Central memory CD4-positive, alpha-beta T cell (primary cell): Measurements from ENCODE around the gene RIBC2.
"Not testable (repeated sequence)": the region's sequence is repeated elsewhere in the genome, so short reads cannot be mapped to it uniquely, and the experiment has no call there.

Experiments used
- DNase-seq: peaks from one replicate; pipeline ENCODE4 v3.0.0; 2022

RIBC2 gene

DNA sequence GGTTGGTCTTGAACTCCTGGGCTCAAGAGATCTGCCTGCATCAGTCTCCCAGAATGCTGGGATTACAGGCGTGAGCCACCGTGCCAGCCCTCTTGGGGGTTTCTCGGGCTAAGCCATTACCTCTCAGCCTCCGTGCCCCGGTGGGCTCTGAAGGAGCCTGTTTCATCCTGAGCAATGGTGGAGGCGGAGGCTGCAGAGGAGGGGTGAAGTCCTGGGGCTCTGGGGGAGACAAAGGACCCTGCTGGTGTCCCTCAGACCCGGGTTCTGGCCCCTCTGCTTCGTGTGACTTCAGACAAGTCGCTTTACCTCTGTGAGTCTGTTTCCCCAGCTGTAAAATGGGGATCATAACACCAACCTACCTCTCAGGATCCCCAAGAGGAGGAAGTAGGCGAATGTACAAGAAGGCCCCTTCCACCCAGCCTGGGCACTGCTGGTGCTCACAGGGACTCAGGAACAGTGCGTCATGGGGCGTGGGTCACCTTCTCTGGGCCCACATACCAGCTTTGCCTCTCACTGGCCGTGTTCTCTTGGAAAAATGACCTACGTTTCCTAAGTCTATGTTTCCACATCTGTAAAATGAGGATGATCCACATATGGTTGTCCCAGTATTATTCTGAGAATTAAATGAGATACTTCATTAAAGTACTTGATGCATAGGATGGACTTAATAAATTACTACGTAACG is 36.8 kb downstream of the RIBC2 start:
- DNase-seq, result no peak

DNA sequence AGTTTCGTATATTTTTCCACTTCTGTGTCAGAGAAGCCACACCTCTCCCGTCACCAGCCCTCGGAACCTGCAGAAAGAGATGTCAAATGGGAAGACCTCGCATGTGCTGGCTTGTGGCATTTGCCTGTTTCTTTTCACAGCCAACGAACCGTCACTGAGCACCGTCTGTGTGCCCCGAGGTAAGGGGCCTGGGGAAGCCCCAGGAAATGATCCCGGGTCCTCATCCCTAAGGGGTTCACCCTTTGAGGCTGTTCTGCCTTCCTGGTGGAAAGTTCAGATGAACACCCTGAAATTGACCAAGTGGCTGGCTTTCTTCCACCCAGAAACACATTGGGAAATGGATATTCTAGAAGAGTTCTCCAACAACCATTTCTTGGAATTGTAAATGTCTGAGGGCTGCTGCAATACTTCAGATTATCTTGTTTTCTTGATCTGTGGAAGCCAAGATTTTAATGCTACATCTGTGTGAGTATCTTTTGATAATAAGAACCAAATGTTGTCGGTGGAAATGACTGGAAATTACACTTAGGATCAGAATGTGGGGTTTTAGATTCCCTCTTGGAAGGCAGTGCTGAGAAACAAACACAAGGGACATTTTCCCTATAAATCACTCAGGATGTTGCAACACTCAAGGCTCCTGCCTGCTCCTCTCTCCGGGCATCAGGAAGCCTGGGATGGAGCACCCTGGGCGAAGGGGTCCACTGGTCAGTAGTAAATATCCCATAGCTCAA is 37.6 kb downstream of the RIBC2 start:
- DNase-seq, result no peak

DNA sequence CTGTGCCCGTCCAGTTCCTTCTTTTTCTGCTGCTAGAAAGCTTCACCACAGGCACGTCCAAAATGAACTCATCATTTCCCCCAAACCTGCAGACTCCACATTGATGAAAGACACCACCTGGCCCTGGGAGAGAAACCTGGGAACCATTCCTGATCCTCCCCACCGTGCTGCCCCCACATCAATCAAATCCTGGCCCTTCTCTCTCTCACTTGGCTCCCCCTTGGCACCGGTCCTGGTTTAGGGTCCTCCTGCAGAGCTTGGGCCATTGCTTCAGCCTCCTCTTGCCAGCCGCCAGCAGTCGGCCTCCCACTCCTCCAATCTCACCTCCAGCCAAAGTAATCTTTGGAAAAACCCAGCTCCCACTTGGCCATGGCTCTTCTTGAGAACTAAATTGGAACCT is 38.5 kb downstream of the RIBC2 start:
- DNase-seq, result no peak

DNA sequence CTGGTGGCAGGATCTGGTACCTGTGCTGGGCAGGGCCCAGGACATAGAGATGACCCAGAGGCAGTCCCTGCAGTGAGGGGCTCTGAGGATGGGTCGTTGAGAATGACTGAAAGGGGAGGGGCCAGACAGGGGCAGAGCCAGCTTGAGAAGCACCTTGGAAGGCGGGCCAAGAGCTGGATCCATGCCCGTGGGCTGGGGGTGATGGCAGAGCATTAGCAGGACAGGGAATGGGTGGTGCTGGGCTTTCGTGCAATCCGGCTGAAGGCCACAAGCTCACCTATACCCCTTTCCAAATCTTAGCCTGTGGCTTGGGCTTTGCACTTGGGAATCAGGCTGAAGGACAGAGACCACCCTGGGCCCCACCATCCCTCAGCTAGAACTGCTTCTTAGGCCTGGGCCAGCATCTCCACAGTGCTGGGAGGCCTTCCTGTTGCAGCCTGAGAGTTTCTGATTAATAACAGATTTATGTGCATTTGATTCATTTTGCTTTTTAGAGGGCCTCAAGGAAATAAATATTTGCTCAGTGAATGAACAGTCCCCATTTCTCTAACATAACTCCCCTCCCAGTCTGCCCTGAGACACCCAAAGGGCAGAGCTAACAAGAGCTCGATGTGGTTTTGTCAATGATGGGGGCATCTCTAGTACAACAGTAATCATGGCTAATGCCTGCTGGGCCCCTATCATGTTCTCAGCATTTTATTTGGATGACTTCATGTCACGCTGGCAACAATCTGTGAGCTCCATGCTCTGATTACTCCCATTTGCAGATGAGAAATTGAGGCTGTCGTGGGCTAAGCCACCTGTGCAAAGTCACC is 39.3 kb downstream of the RIBC2 start:
- DNase-seq, result no peak

DNA sequence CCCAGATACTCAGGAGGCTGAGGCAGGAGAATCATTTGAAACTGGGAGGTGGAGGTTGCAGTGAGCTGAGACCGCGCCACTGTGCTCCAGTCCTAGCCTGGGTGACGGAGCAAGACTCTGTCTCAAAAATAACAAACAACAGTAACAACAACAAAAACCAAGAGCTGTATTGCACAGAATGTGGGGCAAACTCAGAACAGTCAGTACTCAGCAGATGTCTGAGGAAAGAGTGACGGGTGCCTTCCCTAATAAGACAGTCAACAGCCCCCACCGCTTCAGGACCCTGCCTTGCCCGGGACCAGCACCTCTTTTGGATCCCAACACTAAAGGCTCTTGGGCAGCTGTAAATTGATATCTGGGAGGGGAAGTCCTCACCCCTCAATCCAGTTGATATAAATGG is 40.3 kb downstream of the RIBC2 start:
- no peak for DNase-seq

DNA sequence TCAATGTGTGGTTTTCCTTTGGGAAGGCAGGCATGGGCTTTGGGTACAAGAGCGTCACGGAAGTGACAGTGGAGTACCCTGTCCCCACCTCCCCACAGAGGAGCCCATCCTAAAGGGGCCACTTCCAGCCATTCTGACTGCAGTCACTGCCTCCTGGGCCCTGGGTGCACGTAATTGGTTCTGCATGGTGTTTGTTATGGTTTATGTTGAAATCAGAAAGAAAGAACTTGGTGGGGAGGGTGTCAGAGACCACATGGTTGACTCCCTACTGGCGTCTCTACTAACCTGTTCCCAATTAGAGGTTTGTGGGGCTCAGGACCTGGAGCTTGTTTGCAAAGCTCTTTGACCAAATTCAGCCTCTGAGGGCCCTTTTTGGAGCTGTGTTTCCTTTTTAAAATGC is 40.8 kb downstream of the RIBC2 start:
- no peak for DNase-seq

DNA sequence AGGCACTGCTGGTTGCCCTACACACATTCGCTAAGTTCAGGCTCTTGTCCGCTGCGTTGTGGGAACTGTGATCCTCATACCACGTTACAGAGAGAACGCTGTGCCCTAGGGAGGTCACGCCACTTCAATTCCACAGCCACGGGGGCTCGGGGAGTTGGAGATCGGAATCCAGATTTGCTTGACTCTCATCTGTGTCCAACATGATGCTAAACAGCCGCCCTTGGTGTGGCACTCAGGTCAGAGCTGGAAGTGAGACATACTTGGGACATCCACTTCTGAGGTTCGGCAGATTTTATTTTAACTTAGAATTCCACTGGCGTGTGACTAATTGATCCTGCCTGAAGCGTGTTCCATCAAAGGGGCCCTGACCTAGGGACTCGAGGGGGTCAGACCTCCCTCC is 41.7 kb downstream of the RIBC2 start:
- DNase-seq, result no peak

DNA sequence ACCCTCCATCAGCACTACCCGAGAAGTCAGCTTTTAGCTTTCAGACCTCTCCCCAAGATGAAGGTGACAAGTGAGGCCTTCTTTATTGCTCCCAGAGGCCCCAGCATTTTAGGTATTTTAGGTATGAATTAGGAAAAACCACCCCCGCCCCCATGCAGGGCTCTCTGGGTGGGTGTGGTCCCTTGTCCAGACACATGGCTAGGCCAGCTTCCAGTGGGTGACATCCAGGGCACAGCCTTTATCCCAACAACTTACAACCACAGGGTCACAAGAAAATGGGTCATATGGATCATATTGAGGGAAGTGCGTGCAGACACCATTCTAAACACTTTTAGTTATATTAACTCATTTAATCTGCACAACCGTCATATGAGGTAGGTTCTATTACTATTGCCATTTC is 42.1 kb downstream of the RIBC2 start:
- DNase-seq, result no peak

DNA sequence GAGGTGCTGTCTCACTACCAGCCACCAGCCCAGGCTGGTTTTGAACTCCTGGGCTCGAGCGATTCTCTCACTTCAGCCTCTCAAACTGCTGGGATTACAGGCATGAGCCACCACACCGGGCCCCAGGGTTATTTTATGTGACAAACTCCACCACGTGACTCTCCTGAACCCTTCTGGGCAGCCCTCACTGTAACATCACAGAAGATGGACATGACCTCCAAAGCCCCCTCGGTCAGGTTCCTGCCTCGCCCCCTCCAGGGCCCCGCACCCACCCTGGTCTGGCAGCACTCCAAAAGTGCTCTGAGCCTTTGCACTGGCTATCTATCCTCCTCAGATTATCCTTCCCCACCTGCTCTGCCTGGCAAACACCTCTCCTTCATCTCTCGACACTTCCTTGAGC is 43.3 kb downstream of the RIBC2 start:
- DNase-seq, result no peak

DNA sequence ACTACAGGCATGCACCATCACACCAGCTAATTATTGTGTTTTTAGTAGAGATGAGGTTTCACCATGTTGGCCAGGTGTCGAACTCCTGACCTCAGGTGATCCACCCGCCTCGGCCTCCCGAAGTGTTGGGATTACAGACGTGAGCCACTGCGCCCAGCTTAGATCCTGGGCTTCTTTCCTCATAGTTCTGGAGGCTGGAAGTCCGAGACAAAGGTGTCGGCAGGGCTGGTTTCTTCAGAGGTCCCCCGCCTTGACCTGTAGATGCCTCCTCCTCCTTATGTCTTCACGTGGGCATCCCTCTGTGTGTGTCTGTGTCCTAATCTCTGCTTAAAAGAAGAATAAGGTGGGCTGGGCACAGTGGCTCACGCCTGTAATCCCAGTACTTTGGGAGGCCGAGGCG is 45.0 kb downstream of the RIBC2 start:
- DNase-seq, result no peak

DNA sequence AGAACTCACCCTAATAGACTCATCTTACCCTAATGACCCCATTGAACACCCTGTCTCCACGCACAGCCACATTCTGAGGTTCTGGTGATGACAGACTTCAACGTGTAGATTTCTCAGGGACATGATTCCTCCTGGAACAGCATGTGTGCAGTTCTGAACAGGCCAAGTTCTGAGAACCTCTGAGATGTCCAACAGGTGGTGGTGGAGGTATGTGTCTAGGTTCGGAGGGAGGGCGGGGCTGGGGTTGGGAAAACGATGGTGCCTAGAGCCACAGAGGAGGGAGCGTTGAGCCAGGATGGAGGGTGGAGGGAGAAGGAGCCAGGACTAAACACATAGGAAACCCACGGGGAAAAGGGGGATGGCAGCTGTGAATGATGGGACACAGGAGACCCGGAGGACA is 45.7 kb downstream of the RIBC2 start:
- DNase-seq, result no peak

DNA sequence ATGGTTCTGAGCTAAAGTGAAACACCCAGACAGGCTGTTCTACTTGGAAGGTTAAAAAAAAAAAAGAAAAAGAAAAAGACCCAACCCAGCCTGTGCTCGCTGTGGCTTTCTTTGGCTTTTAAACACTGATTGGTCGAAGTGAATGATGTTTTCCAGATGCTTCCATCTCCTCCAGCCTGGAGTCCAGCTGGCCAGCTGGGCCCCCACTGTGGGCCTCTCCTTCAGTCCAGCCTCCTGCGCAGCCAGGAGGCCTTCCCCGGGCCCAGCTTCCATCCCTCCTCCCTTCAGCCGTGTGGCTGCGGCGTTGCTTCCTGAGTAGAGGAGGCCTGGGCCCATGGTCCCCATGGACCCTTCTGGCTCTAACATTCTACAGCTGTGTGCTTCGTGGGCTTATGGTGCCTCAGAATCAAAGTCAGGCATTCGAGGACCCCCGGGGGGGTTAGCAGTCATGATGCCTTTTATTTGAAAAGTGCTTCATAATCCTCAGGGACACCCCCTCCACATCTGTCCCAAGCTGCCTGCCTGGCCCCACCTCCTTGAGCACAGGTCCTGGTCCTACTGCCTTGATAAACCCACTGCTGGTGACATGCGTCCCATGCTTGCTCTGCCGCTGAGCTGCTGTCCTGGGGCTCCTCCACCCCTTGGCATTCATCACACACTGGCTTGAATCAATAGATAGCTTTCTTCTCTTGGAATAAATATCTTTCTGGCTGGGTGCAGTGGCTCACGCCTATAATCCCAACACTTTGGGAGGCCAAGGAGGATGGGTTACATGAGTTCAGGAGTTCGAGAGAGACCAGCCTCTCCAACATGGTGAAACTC is 47.0 kb downstream of the RIBC2 start:
- DNase-seq, result no peak

DNA sequence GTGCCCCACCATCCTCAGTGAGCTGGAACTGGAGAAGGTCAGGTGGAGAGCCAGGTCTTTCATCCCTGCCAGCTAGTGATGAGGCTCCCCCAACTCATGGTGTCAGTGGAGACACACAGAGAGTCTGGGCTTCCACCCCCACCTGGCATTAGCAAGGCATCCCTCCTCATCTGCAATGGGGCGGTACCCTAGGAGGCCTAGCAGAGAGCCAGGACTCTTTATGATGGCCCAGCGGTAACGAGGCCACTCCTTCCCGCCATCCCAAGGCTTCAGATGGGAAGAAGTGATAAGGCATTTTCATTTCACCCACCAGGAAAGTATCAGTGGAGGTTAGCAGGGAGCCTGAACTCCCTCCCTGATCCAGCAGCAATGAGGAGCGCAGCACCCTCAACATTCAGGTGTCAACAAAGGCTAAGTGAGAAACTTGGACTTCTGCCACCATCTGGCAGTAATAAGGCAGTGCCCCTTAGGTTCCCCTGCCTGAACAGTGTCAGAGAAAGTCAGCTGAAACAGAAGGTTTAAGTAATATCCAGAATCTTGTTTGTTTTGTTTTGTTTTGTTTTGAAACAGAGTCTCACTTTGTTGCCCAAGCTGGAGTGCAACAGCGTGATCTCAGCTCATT is 48.7 kb downstream of the RIBC2 start:
- DNase-seq, result no peak

DNA sequence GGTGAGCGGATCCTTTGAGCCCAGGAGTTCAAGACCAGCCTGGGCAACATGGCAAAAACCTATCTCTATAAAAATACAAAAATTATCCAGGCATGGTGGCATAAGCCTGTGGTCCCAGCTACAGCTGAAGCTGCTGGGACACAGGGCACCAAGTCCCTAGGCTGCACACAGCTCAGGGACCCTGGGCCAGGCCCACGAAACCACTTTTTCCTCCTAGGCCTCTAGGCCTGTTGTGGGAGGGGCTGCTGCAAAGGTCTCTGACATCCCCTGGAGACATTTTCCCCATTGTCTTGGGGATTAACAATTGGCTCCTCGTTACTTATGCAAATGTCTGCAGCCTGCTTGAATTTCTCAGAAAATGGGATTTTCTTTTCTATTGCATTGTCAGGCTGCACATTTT is 50.2 kb downstream of the RIBC2 start:
- not testable (repeated sequence) for DNase-seq

DNA sequence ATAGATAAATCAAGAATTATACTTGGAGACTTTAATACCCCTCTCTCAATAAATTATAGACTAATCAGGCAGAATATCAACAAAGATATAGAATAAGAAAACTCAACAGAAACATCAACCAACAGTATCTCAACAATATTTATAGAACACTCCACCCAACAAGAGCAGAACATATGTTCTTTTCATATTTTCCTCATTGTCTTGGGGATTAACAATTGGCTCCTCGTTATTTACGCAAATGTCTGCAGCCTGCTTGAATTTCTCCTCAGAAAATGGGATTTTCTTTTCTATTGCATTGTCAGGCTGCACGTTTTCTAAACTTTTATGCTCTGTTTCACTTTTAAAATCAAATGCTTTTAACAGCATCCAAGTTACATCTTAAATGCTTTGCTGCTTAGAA is 52.1 kb downstream of the RIBC2 start:
- DNase-seq, result no peak

DNA sequence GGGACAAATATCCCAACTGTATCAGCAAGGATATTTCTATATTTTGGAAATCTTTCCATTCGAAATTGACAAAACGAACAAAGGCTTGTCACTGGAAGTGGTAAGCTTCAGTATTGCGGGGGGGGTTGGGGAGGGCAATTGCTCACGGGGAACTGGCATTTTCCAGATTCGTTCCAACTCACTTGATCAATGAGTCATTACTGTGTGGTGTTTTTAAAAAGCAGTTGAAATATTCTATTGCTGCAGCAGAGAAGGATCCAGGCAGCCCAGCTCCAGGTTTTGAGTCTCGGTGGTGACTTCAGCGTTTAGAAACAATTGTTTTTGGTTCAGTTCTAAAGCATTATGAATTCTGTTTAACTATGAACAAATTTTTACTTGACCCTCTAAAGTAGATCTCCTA is 55.4 kb downstream of the RIBC2 start:
- DNase-seq, result no peak

DNA sequence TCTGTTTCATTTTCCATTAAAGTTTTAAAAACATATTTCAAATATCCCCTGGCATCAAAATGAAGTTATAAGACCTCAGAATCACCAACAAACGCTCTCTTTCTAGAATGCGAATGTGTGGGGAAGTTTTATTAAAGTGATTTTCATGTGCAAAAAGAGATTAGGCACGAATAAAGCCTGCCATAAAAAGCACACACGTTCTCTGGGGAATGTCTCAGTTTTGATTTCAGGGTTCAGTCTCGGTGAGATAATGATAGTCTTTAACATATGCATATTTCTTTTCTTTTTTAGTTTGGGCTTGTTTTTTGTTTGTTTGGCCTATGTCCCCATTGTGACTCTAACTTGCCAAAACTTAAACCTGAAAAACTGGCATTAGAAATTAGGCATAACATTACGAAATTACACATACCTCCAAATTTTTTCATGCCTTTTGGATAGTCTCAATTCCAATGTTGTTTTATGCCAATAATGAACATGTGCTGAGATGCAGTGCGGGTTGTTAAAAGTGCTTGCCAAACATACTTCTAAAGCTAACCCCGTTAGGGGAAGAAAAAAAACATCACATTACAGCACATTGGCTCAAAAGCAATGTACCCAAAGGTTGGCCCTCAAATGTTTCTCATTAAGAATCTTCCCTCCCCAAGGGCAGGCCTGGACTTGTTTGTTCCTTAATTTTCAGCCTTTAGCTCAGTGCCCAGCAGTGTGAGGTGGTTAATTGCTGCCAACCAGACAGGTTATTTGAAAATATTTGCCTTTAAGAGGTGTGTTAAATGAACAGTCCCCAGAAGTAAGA is 56.0 kb downstream of the RIBC2 start:
- DNase-seq, result no peak

DNA sequence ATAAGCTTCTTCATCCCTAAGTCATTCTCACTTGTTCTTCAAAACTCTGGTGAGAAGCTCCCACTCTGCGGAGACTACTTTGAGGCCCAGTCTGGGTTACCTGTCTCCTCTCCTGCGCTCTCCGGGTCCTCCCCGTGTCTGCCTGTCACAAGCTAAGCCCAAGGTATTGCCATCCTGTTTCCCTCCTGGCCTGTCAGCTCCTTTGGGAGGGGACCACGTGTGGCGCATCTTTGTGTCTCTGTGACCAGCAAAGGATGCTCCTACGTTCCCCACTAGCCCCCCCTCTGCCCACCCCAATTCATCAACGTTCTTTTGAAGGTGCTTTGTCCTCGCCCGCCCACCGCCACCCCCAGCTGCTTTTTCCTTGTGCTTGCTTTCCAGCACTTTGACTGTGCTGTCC is 57.4 kb downstream of the RIBC2 start:
- no peak for DNase-seq

DNA sequence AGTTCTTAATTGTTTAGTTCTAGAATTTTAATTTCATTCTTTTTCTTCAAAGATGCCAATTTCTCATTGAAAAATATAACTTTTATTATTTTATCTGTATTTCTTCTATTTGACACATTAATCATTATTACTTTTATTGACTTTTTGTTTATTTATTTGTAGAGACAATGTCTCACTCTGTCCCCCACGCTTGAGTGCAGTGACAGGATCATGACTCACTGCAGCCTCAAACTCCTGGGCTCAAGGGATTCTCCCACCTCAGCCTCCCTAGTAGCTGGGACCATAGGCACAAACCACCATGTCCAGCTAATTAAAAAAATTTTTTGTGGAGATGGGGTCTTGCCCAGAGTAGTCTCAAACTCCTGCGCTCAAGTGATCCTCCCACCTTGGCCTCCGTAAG is 58.9 kb downstream of the RIBC2 start:
- no peak for DNase-seq

DNA sequence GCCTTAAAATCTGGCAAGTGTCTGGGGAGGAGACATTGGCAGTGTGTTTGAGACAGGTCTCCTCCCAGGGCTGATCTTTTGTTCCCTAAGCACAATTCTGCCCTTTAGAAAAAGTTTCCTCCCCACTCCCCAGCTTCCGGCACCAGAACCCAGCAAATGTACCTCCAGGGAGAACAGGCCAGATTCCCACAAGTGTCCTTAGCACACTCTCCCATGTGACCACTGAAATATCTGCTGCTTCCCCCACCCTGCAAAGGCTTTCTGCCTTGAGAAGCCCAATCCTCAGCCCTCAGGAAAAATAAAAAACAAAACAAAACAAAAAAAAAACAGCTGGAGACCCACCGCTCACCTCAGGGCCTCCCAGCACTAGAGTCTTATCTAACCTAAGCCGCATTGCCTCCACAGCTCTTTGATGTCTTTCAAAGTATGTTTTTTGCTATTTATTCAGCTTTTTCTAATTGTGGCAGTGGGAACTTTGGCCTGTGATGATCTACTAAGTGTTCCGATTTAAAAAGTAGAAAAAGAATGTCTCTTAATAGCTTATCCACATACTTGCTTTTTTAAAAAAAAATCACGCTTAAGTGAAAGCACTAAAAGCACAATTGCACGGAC is 60.2 kb downstream of the RIBC2 start:
- no peak for DNase-seq

DNA sequence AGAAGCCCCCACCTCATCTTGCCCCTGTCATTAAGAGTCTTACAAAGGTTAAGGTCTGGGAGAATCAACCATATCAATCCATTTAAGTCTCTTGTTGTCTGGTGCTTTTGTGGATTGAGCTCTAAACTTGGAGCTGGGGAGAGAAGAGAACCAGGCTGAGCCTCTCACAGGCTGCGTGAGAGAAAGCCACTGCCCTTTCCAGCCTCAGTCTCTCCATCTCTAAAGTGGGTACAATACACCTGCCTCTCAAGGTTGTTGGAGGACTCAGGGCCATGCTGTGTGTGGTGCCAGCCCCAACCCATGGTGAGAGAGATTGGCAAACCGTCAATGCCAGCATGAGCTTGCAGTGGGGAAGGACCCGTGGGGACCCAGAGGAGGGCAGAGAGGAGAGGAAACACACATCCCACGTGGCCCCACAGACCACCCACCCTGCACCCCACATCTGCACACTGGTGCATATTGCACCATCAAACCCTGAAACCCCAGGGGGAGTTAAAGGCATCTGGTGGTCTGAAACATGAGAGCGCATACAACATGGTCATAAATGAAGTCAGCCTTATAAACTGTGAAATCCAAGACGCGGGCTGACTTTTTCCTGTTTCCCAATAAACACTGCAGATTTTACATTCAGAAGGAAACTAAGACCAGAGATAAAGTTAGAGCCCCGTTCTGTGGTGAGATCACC is 61.7 kb downstream of the RIBC2 start:
- DNase-seq, result no peak
